ENCODE data around the gene CAMTA1. TPM values are rescaled to one million over a fixed set of nuclear protein-coding genes. Genes with fewer than 3 reads are reported as not detected.

Gene CAMTA1
- total and polyA plus RNA-seq, 4 donors: 18.0 to 93.5 (median 35.8) TPM

DNA sequence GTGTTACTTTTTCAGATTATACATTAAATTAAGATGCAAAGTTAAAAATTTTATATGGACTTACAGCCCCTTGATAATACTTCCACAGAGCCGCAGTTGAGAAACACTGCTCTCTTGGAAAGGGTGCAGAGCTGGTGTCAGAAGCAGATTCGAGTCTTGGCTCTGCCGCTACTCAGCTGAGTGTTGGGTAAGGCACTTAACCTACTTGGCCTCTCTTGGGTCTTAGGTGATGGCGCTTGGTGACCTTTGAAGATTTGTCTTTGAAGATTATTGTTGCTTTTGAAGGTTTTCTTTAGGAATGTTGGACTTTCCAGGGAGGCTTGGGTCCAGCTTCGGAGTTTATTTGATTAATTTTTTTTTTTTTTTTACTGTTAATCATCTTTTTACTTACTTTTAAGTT lies 48.5 kb downstream of the CAMTA1 start (continued):
- TF ChIP-seq FOXA2 (IDR thresholded peaks at IDR 0.05): no peak

- Histone ChIP-seq H3K9ac (ENCODE audit: low read depth in 1 of 2, low read length in 2 of 2) (no peak overlapping the region), H3K27ac (ENCODE audit: low read depth in 1 of 2, low read length in 2 of 2) (no peak overlapping the region), H3K27me3 (ENCODE audit: control insufficient read depth in 4 of 4, insufficient read depth in 4 of 4, low read length in 3 of 4) (no peaks in the 10 kb centered on the region), H3K9me3 (ENCODE audit: control insufficient read depth in 4 of 4, low read length in 3 of 4) (no peaks in the 10 kb centered on the region), H3K4me3 (ENCODE audit: low read depth in 1 of 3, low read length in 3 of 3) (no peak overlapping the region), H3K36me3 (ENCODE audit: control insufficient read depth in 4 of 4, insufficient read depth in 3 of 4, low read depth in 1 of 4, low read length in 3 of 4) (no peaks in the 10 kb centered on the region), H3K4me1 (ENCODE audit: control insufficient read depth in 4 of 4, insufficient read depth in 4 of 4, low read length in 3 of 4) (peaks cover 5 to 18% (median 16%) of the 10 kb centered on the region in 4 donors)
- no peak for TF ChIP-seq TAF1 (conservative IDR thresholded peaks at IDR 0.05)
- TF ChIP-seq GABPA (IDR thresholded peaks at IDR 0.05 in 1 of 2, conservative IDR thresholded peaks at IDR 0.05 in 1 of 2): no peak
- no peak for TF ChIP-seq FOXA2 (IDR thresholded peaks at IDR 0.05)
- peak in 1 of 2 donors; percentile 39 for TF ChIP-seq RXRA (IDR thresholded peaks at IDR 0.05)
- peak; percentile 13 for TF ChIP-seq YY1 (IDR thresholded peaks at IDR 0.05)
- peak; percentile 10 to 46 for TF ChIP-seq HNF4A (conservative IDR thresholded peaks at IDR 0.05)
- WGBS: 59% methylated on average over 13 of the region's 13 CpGs
- no peak for DNase-seq (ENCODE audit: low spot score)
These were observed 49.1 kb downstream of the CAMTA1 start for GRCh38 chr1:6834366-6834765.

GRCh38 chr1:6835139-6835538 lies 49.9 kb downstream of the CAMTA1 start:
- Histone ChIP-seq H3K4me1 (ENCODE audit: control insufficient read depth in 4 of 4, insufficient read depth in 4 of 4, low read length in 3 of 4) (peaks cover 5 to 18% (median 16%) of the 10 kb centered on the region in 4 donors), H3K36me3 (ENCODE audit: control insufficient read depth in 4 of 4, insufficient read depth in 3 of 4, low read depth in 1 of 4, low read length in 3 of 4) (no peaks in the 10 kb centered on the region), H3K9me3 (ENCODE audit: control insufficient read depth in 4 of 4, low read length in 3 of 4) (no peaks in the 10 kb centered on the region), H3K4me3 (ENCODE audit: low read depth in 1 of 3, low read length in 3 of 3) (no peak overlapping the region), H3K27ac (ENCODE audit: low read depth in 1 of 2, low read length in 2 of 2) (no peak overlapping the region), H3K27me3 (ENCODE audit: control insufficient read depth in 4 of 4, insufficient read depth in 4 of 4, low read length in 3 of 4) (no peaks in the 10 kb centered on the region), H3K9ac (ENCODE audit: low read depth in 1 of 2, low read length in 2 of 2) (no peak overlapping the region)
- no peak for DNase-seq (ENCODE audit: low spot score)
- TF ChIP-seq EGR1 (IDR thresholded peaks at IDR 0.05; ENCODE audit: low read depth in 2 of 2): no peak
- TF ChIP-seq FOXA1 (IDR thresholded peaks at IDR 0.05): no peak
- no peak for TF ChIP-seq FOXA2 (IDR thresholded peaks at IDR 0.05)
- TF ChIP-seq ATF3 (IDR thresholded peaks at IDR 0.05): no peak
- TF ChIP-seq RXRA (IDR thresholded peaks at IDR 0.05): no peak
- TF ChIP-seq JUND (IDR thresholded peaks at IDR 0.05): no peak
- no peak for TF ChIP-seq YY1 (IDR thresholded peaks at IDR 0.05)
- TF ChIP-seq, protein P1, sequence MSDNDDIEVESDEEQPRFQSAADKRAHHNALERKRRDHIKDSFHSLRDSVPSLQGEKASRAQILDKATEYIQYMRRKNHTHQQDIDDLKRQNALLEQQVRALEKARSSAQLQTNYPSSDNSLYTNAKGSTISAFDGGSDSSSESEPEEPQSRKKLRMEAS (IDR thresholded peaks at IDR 0.05): no peak
- no peak for TF ChIP-seq SP1 (IDR thresholded peaks at IDR 0.05)
- TF ChIP-seq, protein P2, sequence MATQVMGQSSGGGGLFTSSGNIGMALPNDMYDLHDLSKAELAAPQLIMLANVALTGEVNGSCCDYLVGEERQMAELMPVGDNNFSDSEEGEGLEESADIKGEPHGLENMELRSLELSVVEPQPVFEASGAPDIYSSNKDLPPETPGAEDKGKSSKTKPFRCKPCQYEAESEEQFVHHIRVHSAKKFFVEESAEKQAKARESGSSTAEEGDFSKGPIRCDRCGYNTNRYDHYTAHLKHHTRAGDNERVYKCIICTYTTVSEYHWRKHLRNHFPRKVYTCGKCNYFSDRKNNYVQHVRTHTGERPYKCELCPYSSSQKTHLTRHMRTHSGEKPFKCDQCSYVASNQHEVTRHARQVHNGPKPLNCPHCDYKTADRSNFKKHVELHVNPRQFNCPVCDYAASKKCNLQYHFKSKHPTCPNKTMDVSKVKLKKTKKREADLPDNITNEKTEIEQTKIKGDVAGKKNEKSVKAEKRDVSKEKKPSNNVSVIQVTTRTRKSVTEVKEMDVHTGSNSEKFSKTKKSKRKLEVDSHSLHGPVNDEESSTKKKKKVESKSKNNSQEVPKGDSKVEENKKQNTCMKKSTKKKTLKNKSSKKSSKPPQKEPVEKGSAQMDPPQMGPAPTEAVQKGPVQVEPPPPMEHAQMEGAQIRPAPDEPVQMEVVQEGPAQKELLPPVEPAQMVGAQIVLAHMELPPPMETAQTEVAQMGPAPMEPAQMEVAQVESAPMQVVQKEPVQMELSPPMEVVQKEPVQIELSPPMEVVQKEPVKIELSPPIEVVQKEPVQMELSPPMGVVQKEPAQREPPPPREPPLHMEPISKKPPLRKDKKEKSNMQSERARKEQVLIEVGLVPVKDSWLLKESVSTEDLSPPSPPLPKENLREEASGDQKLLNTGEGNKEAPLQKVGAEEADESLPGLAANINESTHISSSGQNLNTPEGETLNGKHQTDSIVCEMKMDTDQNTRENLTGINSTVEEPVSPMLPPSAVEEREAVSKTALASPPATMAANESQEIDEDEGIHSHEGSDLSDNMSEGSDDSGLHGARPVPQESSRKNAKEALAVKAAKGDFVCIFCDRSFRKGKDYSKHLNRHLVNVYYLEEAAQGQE (IDR thresholded peaks at IDR 0.05): no peak
- no peak for TF ChIP-seq GABPA (IDR thresholded peaks at IDR 0.05 in 1 of 2, conservative IDR thresholded peaks at IDR 0.05 in 1 of 2)
- TF ChIP-seq NR2F2 (IDR thresholded peaks at IDR 0.05): no peak
- no peak for TF ChIP-seq HNF4G (IDR thresholded peaks at IDR 0.05)
- WGBS: 95% methylated on average over 3 of the region's 3 CpGs

All from liver (tissue), 9 donors.